Kidney epithelial cell (primary cell): ENCODE results near the gene UQCR10. TPM values are rescaled to one million over a fixed set of nuclear protein-coding genes. Genes with fewer than 3 reads are reported as not detected.

Experiments
- DNase-seq: peaks from one replicate; pipeline ENCODE4 v3.0.0-alpha.2; 2010; ENCODE audit warnings: low read depth
- H3K27me3 ChIP-seq: 2 replicates; pipeline ENCODE4 v1.6.0; 2011; ENCODE audit warnings: low read length; ENCODE audit not compliant: control insufficient read depth, insufficient read depth
- H3K36me3 ChIP-seq: 2 replicates; pipeline ENCODE4 v1.5.1; 2011; ENCODE audit warnings: low read length; ENCODE audit not compliant: control insufficient read depth, insufficient read depth
- H3K4me3 ChIP-seq: 2 replicates; pipeline ENCODE4 v1.5.1; 2011; ENCODE audit warnings: low read depth, mild to moderate bottlenecking, control low read depth, low read length
- total RNA-seq: library from RNA; depleted of rRNA; stranded (reverse); fragments of >200 nt; gene quantifications from 2 replicates; pipeline ENCODE4 v1.2.3, GENCODE V29; 2015
- TF ChIP-seq, protein P1 (sequence below): IDR thresholded peaks from 2 replicates; pipeline ENCODE4 v1.5.1; 2011; ENCODE audit warnings: mild to moderate bottlenecking, moderate library complexity, low read length, control low read depth, inconsistent platforms; ENCODE audit not compliant: insufficient read depth, poor library complexity, severe bottlenecking

Gene UQCR10
- total RNA-seq, 1 donor from 2014 or later, result 62.0 TPM

DNA sequence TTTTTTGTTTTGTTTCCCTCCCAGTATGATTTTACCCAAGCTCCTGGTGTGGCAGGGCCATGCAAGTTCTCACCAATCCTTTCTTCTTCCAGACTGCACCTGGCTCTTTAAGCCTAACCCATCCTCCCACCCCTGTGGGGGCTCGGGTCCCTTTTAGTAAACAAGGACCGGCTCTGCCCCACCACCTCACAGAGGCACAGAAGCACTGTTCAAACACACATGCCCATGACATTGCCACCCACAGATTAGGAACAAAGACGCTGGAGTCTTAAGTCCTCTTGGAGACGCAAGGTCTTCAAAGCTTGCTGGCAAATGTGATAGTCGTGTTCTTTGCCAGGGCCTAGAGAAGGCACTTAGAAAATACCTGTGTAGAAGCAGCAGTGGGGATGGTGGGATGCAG is 18.9 kb downstream of the UQCR10 start:
- no peak overlapping the region for H3K4me3 ChIP-seq
- DNase-seq, result no peak
- TF ChIP-seq, protein P1, sequence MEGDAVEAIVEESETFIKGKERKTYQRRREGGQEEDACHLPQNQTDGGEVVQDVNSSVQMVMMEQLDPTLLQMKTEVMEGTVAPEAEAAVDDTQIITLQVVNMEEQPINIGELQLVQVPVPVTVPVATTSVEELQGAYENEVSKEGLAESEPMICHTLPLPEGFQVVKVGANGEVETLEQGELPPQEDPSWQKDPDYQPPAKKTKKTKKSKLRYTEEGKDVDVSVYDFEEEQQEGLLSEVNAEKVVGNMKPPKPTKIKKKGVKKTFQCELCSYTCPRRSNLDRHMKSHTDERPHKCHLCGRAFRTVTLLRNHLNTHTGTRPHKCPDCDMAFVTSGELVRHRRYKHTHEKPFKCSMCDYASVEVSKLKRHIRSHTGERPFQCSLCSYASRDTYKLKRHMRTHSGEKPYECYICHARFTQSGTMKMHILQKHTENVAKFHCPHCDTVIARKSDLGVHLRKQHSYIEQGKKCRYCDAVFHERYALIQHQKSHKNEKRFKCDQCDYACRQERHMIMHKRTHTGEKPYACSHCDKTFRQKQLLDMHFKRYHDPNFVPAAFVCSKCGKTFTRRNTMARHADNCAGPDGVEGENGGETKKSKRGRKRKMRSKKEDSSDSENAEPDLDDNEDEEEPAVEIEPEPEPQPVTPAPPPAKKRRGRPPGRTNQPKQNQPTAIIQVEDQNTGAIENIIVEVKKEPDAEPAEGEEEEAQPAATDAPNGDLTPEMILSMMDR, result no peak
- no peaks in the 10 kb centered on the region for H3K27me3 ChIP-seq
- H3K36me3 ChIP-seq, result no peaks in the 10 kb centered on the region

DNA sequence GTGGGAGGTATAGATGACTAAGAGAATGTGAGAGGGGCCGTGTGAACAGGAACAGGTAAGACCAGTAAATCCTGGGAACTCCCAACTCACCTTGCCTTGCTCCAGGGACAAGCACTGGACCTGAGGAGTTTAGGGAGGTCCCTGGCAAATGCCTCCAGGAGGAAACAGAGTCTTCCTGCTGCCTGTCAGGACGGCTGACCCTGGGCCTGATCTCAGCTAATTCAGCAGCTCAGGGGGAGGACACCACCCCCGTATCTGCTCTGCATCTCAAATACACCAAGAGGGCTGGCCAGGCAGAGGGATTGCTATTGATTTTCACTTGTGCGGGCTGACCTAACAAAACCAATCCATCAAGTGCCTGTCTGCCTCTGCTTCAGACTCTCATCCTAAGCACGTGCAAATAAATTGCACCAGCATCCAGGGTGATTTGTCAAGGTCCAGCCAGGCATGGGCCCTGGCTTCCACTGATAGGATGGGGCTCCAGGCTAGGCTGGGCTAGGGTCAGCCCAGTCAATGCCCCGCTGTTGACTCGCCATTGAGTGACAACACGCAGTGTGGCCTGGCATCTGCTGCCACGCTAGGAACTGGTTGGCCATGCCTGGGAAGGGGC is 20.3 kb downstream of the UQCR10 start:
- TF ChIP-seq, protein P1, result no peak
- no peak for DNase-seq
- H3K4me3 ChIP-seq, result no peak overlapping the region
- H3K36me3 ChIP-seq, result no peaks in the 10 kb centered on the region
- no peaks in the 10 kb centered on the region for H3K27me3 ChIP-seq

DNA sequence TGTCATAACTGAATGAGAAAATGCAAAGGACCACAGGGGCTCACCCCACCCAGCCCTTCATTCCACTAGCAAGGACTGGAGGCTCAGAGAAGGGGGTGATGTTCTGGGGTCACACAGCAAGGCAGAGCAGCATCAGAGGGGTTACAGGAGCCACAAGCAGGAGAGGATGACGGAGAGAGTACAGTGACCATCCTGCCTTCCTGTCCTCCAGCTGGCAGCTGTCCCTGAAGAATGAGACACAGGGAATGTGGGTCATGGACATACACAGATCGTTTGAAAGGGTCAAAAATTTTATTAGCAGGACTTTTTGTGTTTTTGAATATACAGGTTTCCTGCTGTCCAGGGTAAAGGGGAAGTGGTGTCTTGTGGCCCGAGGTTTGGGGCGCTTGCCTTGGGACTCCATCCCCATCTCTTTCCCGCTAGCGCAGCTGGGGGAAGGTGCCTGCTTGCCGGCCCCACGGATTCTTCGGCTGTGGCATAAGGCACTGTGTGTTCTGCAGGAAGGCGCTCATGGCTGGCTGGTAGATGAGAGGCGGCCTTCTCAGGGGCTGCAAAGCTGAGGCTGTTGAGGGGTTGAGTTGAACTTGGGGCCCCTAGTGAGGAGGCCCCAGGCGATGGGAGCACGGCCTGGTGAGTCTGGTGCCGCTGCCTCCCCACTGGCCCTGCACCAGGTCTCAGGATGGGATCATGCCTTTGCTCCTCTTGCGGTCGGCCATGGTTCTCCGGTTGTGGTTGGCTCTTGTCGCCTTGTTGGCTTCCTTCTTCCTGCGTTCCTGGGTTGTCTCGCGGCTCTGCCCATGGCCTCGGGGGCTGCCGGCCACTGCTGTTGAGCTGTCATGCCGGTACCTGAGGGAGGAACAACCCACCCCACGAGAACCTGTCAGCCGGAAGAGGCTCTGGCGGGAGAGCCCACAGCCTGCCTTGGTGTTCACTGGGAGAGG is 21.4 kb downstream of the UQCR10 start:
- H3K36me3 ChIP-seq, result no peaks in the 10 kb centered on the region
- no peaks in the 10 kb centered on the region for H3K27me3 ChIP-seq
- H3K4me3 ChIP-seq, result no peak overlapping the region
- DNase-seq, result no peak
- TF ChIP-seq, protein P1, result no peak

DNA sequence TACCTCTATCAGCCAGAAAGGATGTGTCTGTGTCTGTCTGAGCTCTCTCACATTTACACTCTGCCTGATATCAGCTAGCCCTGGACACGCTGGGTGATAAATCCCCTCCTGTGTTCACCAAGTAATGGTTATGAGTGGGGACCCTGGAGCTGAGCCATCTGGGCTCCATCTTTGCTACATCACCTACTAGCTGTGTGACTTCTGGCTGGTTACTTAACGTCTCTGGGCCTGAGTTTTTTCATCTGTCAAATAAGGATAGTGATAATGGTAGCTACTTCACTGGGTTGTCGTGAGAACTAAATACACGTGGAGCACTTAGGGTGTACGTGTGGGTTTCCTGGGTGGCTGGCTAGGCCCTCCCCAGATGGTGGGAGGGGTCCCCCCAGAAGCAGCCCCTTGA is 22.9 kb downstream of the UQCR10 start:
- Histone ChIP-seq H3K36me3 (no peaks in the 10 kb centered on the region), H3K4me3 (no peak overlapping the region), H3K27me3 (no peaks in the 10 kb centered on the region)
- TF ChIP-seq, protein P1, result no peak
- no peak for DNase-seq

DNA sequence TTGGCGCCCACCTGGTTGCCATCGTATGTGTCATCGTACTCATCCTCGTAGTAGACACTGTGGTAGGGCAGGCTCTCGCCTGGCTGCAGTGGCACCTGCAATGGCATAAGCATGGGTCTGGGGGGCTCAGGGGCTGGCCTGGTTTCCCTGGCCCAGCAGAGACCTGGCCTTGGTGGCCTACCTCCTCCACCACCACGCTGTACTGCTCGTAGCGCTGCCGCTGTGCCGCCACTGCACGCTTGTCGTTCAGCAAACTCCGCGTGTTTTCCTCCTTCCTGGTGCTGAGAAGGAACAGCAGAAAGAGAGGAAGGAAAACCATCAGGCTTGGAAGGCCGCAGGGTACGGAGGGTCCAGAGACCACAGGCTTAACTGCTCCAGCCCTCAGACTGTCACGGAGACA is 26.2 kb downstream of the UQCR10 start:
- no peak for DNase-seq
- TF ChIP-seq, protein P1, result no peak
- H3K4me3 ChIP-seq, result no peak overlapping the region
- no peaks in the 10 kb centered on the region for H3K36me3 ChIP-seq
- H3K27me3 ChIP-seq, result no peaks in the 10 kb centered on the region
